ACC112 (cell line): ENCODE data around the gene CARD11.

Experiments used
- H2AFZ ChIP-seq: fragments of 200-600 bp; sonication (generic); one replicate; pipeline ENCODE4 v1.6.0; 2017; ENCODE audit warnings: antibody characterized with exemption, low read length; ENCODE audit not compliant: unreplicated experiment
- H3K27ac ChIP-seq: fragments of 200-600 bp; sonication (generic); 2 replicates; pipeline ENCODE4 v1.5.1; 2014; ENCODE audit warnings: low read depth, mild to moderate bottlenecking, antibody characterized with exemption, low read length, moderate library complexity
- H3K27me3 ChIP-seq: fragments of 200-600 bp; sonication (generic); 2 replicates; pipeline ENCODE4 v1.6.1; 2014; ENCODE audit warnings: mild to moderate bottlenecking, antibody characterized with exemption, low read length, moderate library complexity, mixed read lengths; ENCODE audit not compliant: insufficient read depth
- H3K36me3 ChIP-seq: fragments of 200-600 bp; sonication (generic); 2 replicates; pipeline ENCODE4 v1.6.1; 2016; ENCODE audit warnings: mild to moderate bottlenecking, antibody characterized with exemption, low read length, moderate library complexity, mixed read lengths; ENCODE audit not compliant: insufficient read depth
- H3K4me1 ChIP-seq: fragments of 200-600 bp; sonication (generic); one replicate; pipeline ENCODE4 v1.6.1; 2016; ENCODE audit warnings: low read length, mixed read lengths; ENCODE audit not compliant: insufficient read depth, unreplicated experiment, control insufficient read depth
- H3K4me3 ChIP-seq: fragments of 200-600 bp; sonication (generic); 2 replicates; pipeline ENCODE4 v1.5.1; 2014; ENCODE audit warnings: mild to moderate bottlenecking, low read depth, low read length
- H3K79me2 ChIP-seq: fragments of 200-600 bp; sonication (generic); one replicate; pipeline ENCODE4 v1.6.0; 2016; ENCODE audit warnings: low read length; ENCODE audit not compliant: control insufficient read depth, unreplicated experiment, insufficient read depth

CARD11 gene

GRCh38 chr7:2943851-2944601 lies 99.6 kb downstream of the CARD11 start:
- H3K4me1 ChIP-seq, result no peaks in the 10 kb centered on the region
- peaks cover 14% of the 10 kb centered on the region for H3K27me3 ChIP-seq
- no peak overlapping the region for H3K27ac ChIP-seq
- H3K4me3 ChIP-seq, result no peak overlapping the region
- H3K79me2 ChIP-seq, result no peaks in the 10 kb centered on the region
- no peaks in the 10 kb centered on the region for H3K36me3 ChIP-seq
- no peak overlapping the region for H2AFZ ChIP-seq

- Histone ChIP-seq H2AFZ (no peak overlapping the region), H3K4me3 (no peak overlapping the region), H3K27me3 (peaks cover 14% of the 10 kb centered on the region), H3K27ac (no peak overlapping the region), H3K79me2 (no peaks in the 10 kb centered on the region), H3K36me3 (no peaks in the 10 kb centered on the region), H3K4me1 (no peaks in the 10 kb centered on the region)
These were observed 102.3 kb downstream of the CARD11 start for GRCh38 chr7:2941216-2941859.

- no peaks in the 10 kb centered on the region for H3K4me1 ChIP-seq
- no peak overlapping the region for H3K4me3 ChIP-seq
- no peaks in the 10 kb centered on the region for H3K36me3 ChIP-seq
- H3K79me2 ChIP-seq, result no peaks in the 10 kb centered on the region
- peaks cover 14% of the 10 kb centered on the region for H3K27me3 ChIP-seq
- no peak overlapping the region for H3K27ac ChIP-seq
- no peak overlapping the region for H2AFZ ChIP-seq
These were observed 103.2 kb downstream of the CARD11 start for GRCh38 chr7:2940466-2940865.

- H2AFZ ChIP-seq, result no peak overlapping the region
- no peaks in the 10 kb centered on the region for H3K36me3 ChIP-seq
- no peaks in the 10 kb centered on the region for H3K79me2 ChIP-seq
- H3K27me3 ChIP-seq, result peaks cover 14% of the 10 kb centered on the region
- H3K4me3 ChIP-seq, result no peak overlapping the region
- H3K27ac ChIP-seq, result no peak overlapping the region
- H3K4me1 ChIP-seq, result no peaks in the 10 kb centered on the region
These were observed 104.3 kb downstream of the CARD11 start for GRCh38 chr7:2939193-2939885.

- no peaks in the 10 kb centered on the region for H3K79me2 ChIP-seq
- H3K36me3 ChIP-seq, result no peaks in the 10 kb centered on the region
- no peaks in the 10 kb centered on the region for H3K4me1 ChIP-seq
- no peak overlapping the region for H2AFZ ChIP-seq
- no peak overlapping the region for H3K27ac ChIP-seq
- H3K4me3 ChIP-seq, result no peak overlapping the region
- peaks cover 14% of the 10 kb centered on the region for H3K27me3 ChIP-seq
These were observed 105.0 kb downstream of the CARD11 start for GRCh38 chr7:2938514-2939192.

GRCh38 chr7:2937701-2938513 lies 105.8 kb downstream of the CARD11 start:
- no peak overlapping the region for H2AFZ ChIP-seq
- H3K27ac ChIP-seq, result no peak overlapping the region
- no peaks in the 10 kb centered on the region for H3K79me2 ChIP-seq
- H3K36me3 ChIP-seq, result no peaks in the 10 kb centered on the region
- peaks cover 14% of the 10 kb centered on the region for H3K27me3 ChIP-seq
- no peak overlapping the region for H3K4me3 ChIP-seq
- H3K4me1 ChIP-seq, result no peaks in the 10 kb centered on the region

GRCh38 chr7:2936891-2937580 lies 106.6 kb downstream of the CARD11 start:
- Histone ChIP-seq H3K27ac (no peak overlapping the region), H3K36me3 (no peaks in the 10 kb centered on the region), H3K4me3 (no peak overlapping the region), H3K4me1 (no peaks in the 10 kb centered on the region), H2AFZ (no peak overlapping the region), H3K27me3 (peaks cover 14% of the 10 kb centered on the region), H3K79me2 (no peaks in the 10 kb centered on the region)

GRCh38 chr7:2936301-2936700 lies 107.4 kb downstream of the CARD11 start:
- no peak overlapping the region for H2AFZ ChIP-seq
- no peaks in the 10 kb centered on the region for H3K4me1 ChIP-seq
- peaks cover 14% of the 10 kb centered on the region for H3K27me3 ChIP-seq
- H3K36me3 ChIP-seq, result no peaks in the 10 kb centered on the region
- no peak overlapping the region for H3K4me3 ChIP-seq
- H3K79me2 ChIP-seq, result no peaks in the 10 kb centered on the region
- no peak overlapping the region for H3K27ac ChIP-seq

GRCh38 chr7:2934984-2935740 lies 108.5 kb downstream of the CARD11 start:
- Histone ChIP-seq H3K36me3 (no peaks in the 10 kb centered on the region), H3K27ac (no peak overlapping the region), H3K27me3 (peaks cover 6% of the 10 kb centered on the region), H3K4me1 (no peaks in the 10 kb centered on the region), H2AFZ (no peak overlapping the region), H3K79me2 (no peaks in the 10 kb centered on the region), H3K4me3 (no peak overlapping the region)
